HG03469 (cell line): Measurements from ENCODE around the gene FABP3.

Experiments used
- ATAC-seq: cut with Tn5 transposase; IDR thresholded peaks from one replicate; pipeline ENCODE4 v1.9.1; 2021; ENCODE audit warnings: mild to moderate bottlenecking, moderate library complexity, moderate number of reproducible peaks; ENCODE audit not compliant: unreplicated experiment

FABP3 gene

DNA sequence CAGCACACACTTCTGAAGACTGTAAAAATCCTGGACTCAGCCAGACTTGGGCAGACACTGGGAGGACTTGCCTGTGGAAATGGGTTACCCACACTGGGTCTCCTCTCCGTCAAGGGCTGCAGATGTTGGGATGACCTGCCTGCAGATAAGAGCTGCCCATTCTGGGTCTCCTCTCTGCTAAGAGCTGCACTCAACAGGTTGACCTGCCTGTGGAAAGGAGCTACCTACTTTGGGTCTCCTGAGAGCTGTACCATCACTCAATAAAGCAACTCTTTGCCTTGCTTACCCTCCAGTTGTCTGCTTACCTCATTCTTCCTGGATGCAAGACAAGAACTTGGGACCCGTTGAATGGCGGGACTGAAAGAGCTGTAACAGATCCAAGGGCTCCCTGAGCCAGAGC is 47.9 kb downstream of the FABP3 start:
- no peak for ATAC-seq

DNA sequence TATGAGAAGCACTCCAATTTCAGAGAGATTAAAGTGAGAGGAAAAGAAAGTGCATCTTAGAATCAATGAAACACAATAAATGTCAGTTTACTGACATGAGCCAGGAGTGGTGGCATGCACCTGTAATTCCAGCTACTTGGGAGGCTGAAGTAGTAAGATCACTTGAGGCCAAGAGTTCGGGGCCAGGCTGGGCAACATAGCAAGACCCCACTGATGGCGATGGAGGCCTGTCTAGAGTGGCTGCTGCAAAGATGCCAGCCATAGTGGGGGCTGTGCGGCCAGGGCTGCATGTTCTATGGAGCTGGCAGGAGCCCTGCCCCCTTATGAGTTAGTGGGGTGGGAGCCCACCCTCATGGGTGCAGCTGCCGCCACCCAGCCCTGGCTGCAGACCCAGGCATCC is 48.8 kb downstream of the FABP3 start:
- ATAC-seq: no peak

DNA sequence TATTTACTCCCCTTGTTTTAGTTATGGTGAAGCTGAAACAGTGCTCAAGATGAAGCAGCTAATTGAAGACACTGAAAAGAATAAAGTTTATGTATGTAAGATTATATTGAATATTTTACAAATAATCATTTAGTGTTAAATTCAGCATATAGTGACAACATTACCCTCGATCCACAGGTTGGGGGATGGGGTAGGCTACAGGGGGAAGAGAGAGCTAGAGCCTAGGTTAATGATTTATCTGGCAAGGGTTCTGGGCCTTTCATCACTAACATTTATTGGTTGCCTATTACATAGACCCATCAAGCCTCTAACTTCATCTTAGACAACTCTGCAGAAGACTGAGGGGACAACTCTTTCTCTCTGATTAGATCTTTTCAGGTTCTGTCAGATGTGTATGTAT is 54.7 kb downstream of the FABP3 start:
- no peak for ATAC-seq

DNA sequence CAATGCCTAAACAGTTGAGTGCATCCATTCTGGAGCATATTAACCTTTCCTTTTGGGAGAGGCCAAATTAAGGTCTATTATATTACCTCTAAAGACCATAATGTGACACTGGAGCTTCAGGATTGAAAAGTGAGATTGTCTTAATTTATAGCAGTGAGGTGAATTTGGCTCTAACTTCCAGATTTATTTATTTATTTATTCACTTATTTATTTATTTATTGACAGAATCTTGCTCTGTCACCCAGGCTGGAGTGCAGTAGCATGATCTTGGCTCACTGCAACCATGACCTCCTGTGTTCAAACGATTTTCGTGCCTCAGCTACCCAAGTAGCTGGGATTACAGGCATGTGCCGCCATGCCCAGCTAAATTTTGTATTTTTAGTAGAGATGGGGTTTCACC is 57.0 kb downstream of the FABP3 start:
- ATAC-seq: no peak
